DND-41 (cell line): ENCODE measurements around the gene GPANK1.

Experiments
- ATAC-seq: fragments of 200-7000 bp; cut with Tn5 transposase; 3 replicates; pipeline ENCODE4 v1.9.1; 2021; ENCODE audit warnings: low read depth; ENCODE audit not compliant: insufficient read depth
- DNase-seq: peaks from one replicate; pipeline ENCODE4 v3.0.0-alpha.2; 2020
- H2AFZ ChIP-seq: 2 replicates; pipeline ENCODE4 v1.6.0; 2012; ENCODE audit warnings: low read depth, low read length
- H3K27ac ChIP-seq: 2 replicates; pipeline ENCODE4 v1.5.1; 2012; ENCODE audit warnings: low read length, inconsistent platforms
- H3K27me3 ChIP-seq: fragments of 200-600 bp; sonication (generic); 2 replicates; pipeline ENCODE4 v1.6.0; 2012; ENCODE audit warnings: low read length, mild to moderate bottlenecking, inconsistent platforms; ENCODE audit not compliant: insufficient read depth, poor library complexity
- H3K36me3 ChIP-seq: 2 replicates; pipeline ENCODE4 v1.5.1; 2012; ENCODE audit warnings: low read length, inconsistent platforms; ENCODE audit not compliant: insufficient read depth
- H3K4me1 ChIP-seq: 2 replicates; pipeline ENCODE4 v1.5.1; 2012; ENCODE audit warnings: mild to moderate bottlenecking, low read length; ENCODE audit not compliant: insufficient read depth
- H3K4me2 ChIP-seq: 2 replicates; pipeline ENCODE4 v1.6.0; 2012; ENCODE audit warnings: mild to moderate bottlenecking, moderate library complexity, low read length, inconsistent platforms; ENCODE audit not compliant: insufficient read depth
- H3K4me3 ChIP-seq, 2 experiments: fragments of 200-600 bp in 1 of 2; shearing (Covaris generic) in 1 of 2; 2 replicates each; pipeline ENCODE4 v1.5.1; 2012 to 2016; ENCODE audit warnings: inconsistent platforms in 2 of 2, low read length in 2 of 2, mild to moderate bottlenecking in 2 of 2, low read depth in 1 of 2, moderate library complexity in 1 of 2
- H3K79me2 ChIP-seq: 2 replicates; pipeline ENCODE4 v1.6.0; 2012; ENCODE audit warnings: low read length, inconsistent platforms; ENCODE audit not compliant: insufficient read depth
- H3K9ac ChIP-seq: 2 replicates; pipeline ENCODE4 v1.6.0; 2012; ENCODE audit warnings: low read depth, mild to moderate bottlenecking, inconsistent platforms, low read length, moderate library complexity
- H3K9me3 ChIP-seq: 2 replicates; pipeline ENCODE4 v1.5.1; 2012; ENCODE audit warnings: low read length, moderate library complexity, mild to moderate bottlenecking, inconsistent platforms; ENCODE audit not compliant: insufficient read depth, severe bottlenecking
- H4K20me1 ChIP-seq: 2 replicates; pipeline ENCODE4 v1.6.0; 2012; ENCODE audit warnings: low read length; ENCODE audit not compliant: insufficient read depth
- CTCF ChIP-seq: IDR thresholded peaks from 2 replicates; pipeline ENCODE4 v1.5.1; 2012; ENCODE audit warnings: borderline replicate concordance, low read length, moderate library complexity, mild to moderate bottlenecking; ENCODE audit not compliant: poor library complexity, severe bottlenecking; ENCODE audit errors: extremely low read depth
- EZH2 ChIP-seq: IDR thresholded peaks from 3 replicates; pipeline ENCODE4 v1.6.1; 2012; ENCODE audit warnings: borderline replicate concordance, low read depth, mild to moderate bottlenecking, moderate library complexity, low read length, inconsistent platforms; ENCODE audit not compliant: severe bottlenecking

Gene GPANK1

GRCh38 chr6:31642798-31643570, 21.8 kb downstream of the GPANK1 start:
- peaks cover 92% of the 10 kb centered on the region for H3K36me3 ChIP-seq
- H3K79me2 ChIP-seq: peaks cover 22% of the 10 kb centered on the region
- no peaks in the 10 kb centered on the region for H3K9me3 ChIP-seq
- H3K4me1 ChIP-seq: no peaks in the 10 kb centered on the region
- no peak overlapping the region for H3K27ac ChIP-seq
- no peak overlapping the region for H3K9ac ChIP-seq
- no peak overlapping the region for H2AFZ ChIP-seq
- DNase-seq (no peak), ATAC-seq (no peak)
- no peak overlapping the region for H3K4me2 ChIP-seq
- TF ChIP-seq CTCF: no peak
- TF ChIP-seq EZH2: no peak
- H3K27me3 ChIP-seq: no peaks in the 10 kb centered on the region
- no peak overlapping the region for H3K4me3 ChIP-seq
- H4K20me1 ChIP-seq: peaks cover 23% of the 10 kb centered on the region

DNA sequence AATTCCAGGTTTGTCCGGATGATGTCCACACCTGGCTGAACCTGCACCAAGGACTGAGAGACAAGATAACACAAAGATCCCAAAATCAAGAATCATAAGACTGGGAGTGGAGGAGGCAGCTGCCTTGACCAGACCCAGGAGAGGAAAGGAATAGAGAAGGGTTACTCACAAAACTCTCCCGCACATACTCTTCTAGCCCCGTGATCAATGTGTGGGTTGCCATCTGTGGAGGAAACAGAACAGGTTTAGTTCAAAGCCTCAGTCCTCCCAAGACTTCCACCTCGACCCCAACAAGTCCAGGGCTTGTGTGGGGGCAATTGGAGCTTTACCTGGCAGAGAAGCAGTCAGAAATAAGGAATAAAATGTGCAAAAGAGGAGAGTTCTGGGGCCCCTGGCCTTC, 23.4 kb downstream of the GPANK1 start:
- TF ChIP-seq EZH2 (no peak), CTCF (no peak)
- Histone ChIP-seq H3K79me2 (peaks cover 12% of the 10 kb centered on the region; the same call in 1 of the 2 replicates), H3K4me3 (no peak overlapping the region), H3K9ac (no peak overlapping the region), H3K27me3 (no peaks in the 10 kb centered on the region), H3K4me1 (no peaks in the 10 kb centered on the region), H3K9me3 (no peaks in the 10 kb centered on the region), H3K27ac (no peak overlapping the region), H4K20me1 (peaks cover 30% of the 10 kb centered on the region), H3K4me2 (no peak overlapping the region), H3K36me3 (peaks cover 93% of the 10 kb centered on the region), H2AFZ (no peak overlapping the region)
- no peak for ATAC-seq
- no peak for DNase-seq

GRCh38 chr6:31640612-31641011, 24.2 kb downstream of the GPANK1 start:
- no peaks in the 10 kb centered on the region for H3K9me3 ChIP-seq
- DNase-seq (no peak), ATAC-seq (no peak)
- H3K36me3 ChIP-seq: peaks cover 93% of the 10 kb centered on the region
- H3K4me1 ChIP-seq: no peaks in the 10 kb centered on the region
- H3K79me2 ChIP-seq: peaks cover 12% of the 10 kb centered on the region; the same call in 1 of the 2 replicates
- H2AFZ ChIP-seq: no peak overlapping the region
- H4K20me1 ChIP-seq: peaks cover 37% of the 10 kb centered on the region
- no peak overlapping the region for H3K9ac ChIP-seq
- TF ChIP-seq EZH2 (no peak), CTCF (no peak)
- no peak overlapping the region for H3K4me3 ChIP-seq
- H3K27me3 ChIP-seq: no peaks in the 10 kb centered on the region
- H3K4me2 ChIP-seq: no peak overlapping the region
- H3K27ac ChIP-seq: no peak overlapping the region
